ENCODE data around the gene TTC22. TPM values are rescaled to one million over a fixed set of nuclear protein-coding genes. Genes with fewer than 3 reads are reported as not detected.

The TTC22 gene
- total RNA-seq, 6 experiments from 2014 or later = 2.7 to 8.9 (median 4.7) TPM

GRCh38 chr1:54751426-54751825, 49.7 kb downstream of the TTC22 start:
- WGBS (ENCODE audit: insufficient coverage, low coverage, low lambda C conversion rate, missing lambda C conversion rate) = 65% methylated on average over 4 of the region's 4 CpGs
- intact Hi-C loops (cut with DNase I) = no loop called here

GRCh38 chr1:54750596-54750995, 50.5 kb downstream of the TTC22 start:
- H3K9me3 ChIP-seq = no peaks in the 10 kb centered on the region
- no peaks in the 10 kb centered on the region for H3K36me3 ChIP-seq
- intact Hi-C loops (cut with DNase I) = no loop called here
- H3K27ac ChIP-seq = no peak overlapping the region
- ATAC-seq = no peak
- WGBS (ENCODE audit: insufficient coverage, low coverage, low lambda C conversion rate, missing lambda C conversion rate) = 79% methylated on average over 3 of the region's 6 CpGs
- H3K27me3 ChIP-seq = no peaks in the 10 kb centered on the region
- H3K4me3 ChIP-seq = no peak overlapping the region
- no peaks in the 10 kb centered on the region for H3K4me1 ChIP-seq
- no peak for TF ChIP-seq POLR2A (IDR thresholded peaks at IDR 0.05)
- TF ChIP-seq CTCF (IDR thresholded peaks at IDR 0.05) = no peak
- DNase-seq = no peak

More at GRCh38 chr1:54751426-54751825, 49.7 kb downstream of the TTC22 start:
- Histone ChIP-seq H3K9me3 (no peaks in the 10 kb centered on the region), H3K4me1 (no peaks in the 10 kb centered on the region), H3K4me3 (no peak overlapping the region), H3K27me3 (no peaks in the 10 kb centered on the region), H3K27ac (no peak overlapping the region), H3K36me3 (no peaks in the 10 kb centered on the region)
- no peak for TF ChIP-seq POLR2A (IDR thresholded peaks at IDR 0.05)
- TF ChIP-seq CTCF (IDR thresholded peaks at IDR 0.05) = no peak
- ATAC-seq (no peak), DNase-seq (no peak)

GRCh38 chr1:54748094-54748835, 52.9 kb downstream of the TTC22 start:
- no peaks in the 10 kb centered on the region for H3K4me1 ChIP-seq
- DNase-seq = no peak
- no peak for ATAC-seq
- no peaks in the 10 kb centered on the region for H3K36me3 ChIP-seq
- TF ChIP-seq CTCF (IDR thresholded peaks at IDR 0.05) (no peak), POLR2A (IDR thresholded peaks at IDR 0.05) (no peak)
- WGBS (ENCODE audit: insufficient coverage, low coverage, low lambda C conversion rate, missing lambda C conversion rate) = no CpG with 5 or more reads among the region's 14 CpGs
- H3K27ac ChIP-seq = no peak overlapping the region
- no peaks in the 10 kb centered on the region for H3K9me3 ChIP-seq
- no peaks in the 10 kb centered on the region for H3K27me3 ChIP-seq
- intact Hi-C loops (cut with DNase I) = no loop called here
- no peak overlapping the region for H3K4me3 ChIP-seq

- intact Hi-C loops (cut with DNase I) = no loop called here
- Histone ChIP-seq H3K27me3 (no peaks in the 10 kb centered on the region), H3K9me3 (no peaks in the 10 kb centered on the region), H3K4me1 (no peaks in the 10 kb centered on the region), H3K4me3 (no peak overlapping the region), H3K36me3 (peaks cover 0 to 16% (median 5%) of the 10 kb centered on the region in 4 donors), H3K27ac (no peak overlapping the region)
- ATAC-seq = no peak
- 100% methylated on average over 3 of the region's 4 CpGs for WGBS (ENCODE audit: insufficient coverage, low coverage, low lambda C conversion rate, missing lambda C conversion rate)
- TF ChIP-seq CTCF (IDR thresholded peaks at IDR 0.05) = no peak
- no peak for TF ChIP-seq POLR2A (IDR thresholded peaks at IDR 0.05)
- DNase-seq = no peak
Measured at GRCh38 chr1:54745864-54746263, 55.3 kb downstream of the TTC22 start.

Measured in right lobe of liver (tissue), 6 donors.